Measurements from ENCODE around the gene NFKBIA. TPM values are rescaled to one million over a fixed set of nuclear protein-coding genes. Genes with fewer than 3 reads are reported as not detected.

The NFKBIA gene
- total RNA-seq, 1 experiment from 2014 or later, result 29.3 TPM

DNA sequence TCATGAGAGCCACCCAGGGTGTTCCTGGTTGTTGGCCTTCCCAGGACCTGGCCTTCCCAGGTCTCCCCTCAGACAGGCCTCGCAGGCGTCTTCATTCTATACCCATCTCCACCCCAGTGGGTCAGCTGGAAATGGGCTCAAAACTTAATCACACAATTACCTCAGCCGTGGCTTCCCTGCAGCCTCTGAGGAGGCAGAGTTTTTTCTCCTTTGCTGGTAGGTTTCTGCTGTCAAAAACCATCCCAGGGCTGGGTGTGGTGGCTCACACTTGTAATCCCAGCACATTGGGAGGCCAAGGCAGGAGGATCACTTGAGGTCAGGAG is 13.2 kb downstream of the NFKBIA start:
- POLR2A ChIA-PET, result no interaction called here
- peaks cover 24% of the 10 kb centered on the region for H3K4me1 Mint-ChIP-seq
- no peaks in the 10 kb centered on the region for H3K27me3 Mint-ChIP-seq (ENCODE audit: low read depth)
- H3K9me3 Mint-ChIP-seq, result no peaks in the 10 kb centered on the region
- H3K4me3 Mint-ChIP-seq, result no peak overlapping the region
- DNase-seq (ENCODE audit: low spot score), result no peak
- H3K27ac Mint-ChIP-seq, result no peak overlapping the region
- H3K36me3 Mint-ChIP-seq, result no peaks in the 10 kb centered on the region
- CTCF ChIA-PET, result no interaction called here
- no peak for TF ChIP-seq ZNF396 (CRISPR knock-in tag; IDR thresholded peaks at IDR 0.05; ENCODE audit: borderline replicate concordance)
- 0 out of 2 replicates have a peak, but pooled peaks have one; percentile 4 for TF ChIP-seq GABPB1 (CRISPR knock-in tag; IDR thresholded peaks at IDR 0.05)
- no peak for ATAC-seq

DNA sequence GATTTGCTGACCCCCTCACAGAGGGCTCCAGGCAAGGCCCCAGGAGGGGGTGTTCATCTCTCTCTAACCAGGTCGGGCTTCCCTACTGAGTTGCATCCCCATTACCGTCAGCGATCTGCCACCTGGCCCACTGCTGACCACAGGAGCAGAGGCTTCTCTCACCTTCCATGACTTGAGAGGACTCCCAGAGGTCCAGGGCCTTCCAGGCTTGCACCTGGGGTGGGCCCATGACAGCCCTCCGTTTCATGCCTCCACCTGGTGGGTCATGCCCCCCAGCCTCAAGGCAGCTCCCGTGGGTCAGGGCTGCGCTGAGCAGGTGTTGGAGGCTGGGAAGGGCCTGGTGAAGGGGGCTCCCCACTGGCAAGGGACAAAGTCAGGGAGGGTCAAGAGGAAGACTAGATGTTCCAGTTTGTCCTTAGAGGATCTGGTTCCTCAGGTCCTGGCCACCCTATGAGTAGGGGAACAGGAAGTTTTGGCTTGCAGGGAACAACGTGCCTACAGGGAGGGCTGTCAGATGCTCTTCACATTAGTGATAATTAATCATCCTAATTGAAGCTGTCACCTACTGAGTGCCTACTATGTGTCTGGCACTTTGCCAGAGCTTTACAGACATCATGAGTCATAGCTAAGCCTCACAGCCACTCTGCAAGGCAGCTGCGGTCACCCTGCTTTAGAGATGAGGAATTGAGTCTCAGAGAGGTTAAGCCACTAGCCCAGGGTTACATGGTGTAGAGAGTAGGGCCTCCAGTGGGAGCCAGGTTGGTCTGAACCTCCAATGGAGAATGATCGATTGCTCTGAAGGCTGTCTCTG is 13.8 kb downstream of the NFKBIA start:
- POLR2A ChIA-PET, result no interaction called here
- Mint-ChIP-seq H3K27me3 (ENCODE audit: low read depth) (no peaks in the 10 kb centered on the region), H3K4me1 (peaks cover 21% of the 10 kb centered on the region), H3K36me3 (no peaks in the 10 kb centered on the region), H3K27ac (no peak overlapping the region), H3K9me3 (no peaks in the 10 kb centered on the region), H3K4me3 (no peak overlapping the region)
- DNase-seq (ENCODE audit: low spot score) (no peak), ATAC-seq (no peak)
- TF ChIP-seq, protein P1, sequence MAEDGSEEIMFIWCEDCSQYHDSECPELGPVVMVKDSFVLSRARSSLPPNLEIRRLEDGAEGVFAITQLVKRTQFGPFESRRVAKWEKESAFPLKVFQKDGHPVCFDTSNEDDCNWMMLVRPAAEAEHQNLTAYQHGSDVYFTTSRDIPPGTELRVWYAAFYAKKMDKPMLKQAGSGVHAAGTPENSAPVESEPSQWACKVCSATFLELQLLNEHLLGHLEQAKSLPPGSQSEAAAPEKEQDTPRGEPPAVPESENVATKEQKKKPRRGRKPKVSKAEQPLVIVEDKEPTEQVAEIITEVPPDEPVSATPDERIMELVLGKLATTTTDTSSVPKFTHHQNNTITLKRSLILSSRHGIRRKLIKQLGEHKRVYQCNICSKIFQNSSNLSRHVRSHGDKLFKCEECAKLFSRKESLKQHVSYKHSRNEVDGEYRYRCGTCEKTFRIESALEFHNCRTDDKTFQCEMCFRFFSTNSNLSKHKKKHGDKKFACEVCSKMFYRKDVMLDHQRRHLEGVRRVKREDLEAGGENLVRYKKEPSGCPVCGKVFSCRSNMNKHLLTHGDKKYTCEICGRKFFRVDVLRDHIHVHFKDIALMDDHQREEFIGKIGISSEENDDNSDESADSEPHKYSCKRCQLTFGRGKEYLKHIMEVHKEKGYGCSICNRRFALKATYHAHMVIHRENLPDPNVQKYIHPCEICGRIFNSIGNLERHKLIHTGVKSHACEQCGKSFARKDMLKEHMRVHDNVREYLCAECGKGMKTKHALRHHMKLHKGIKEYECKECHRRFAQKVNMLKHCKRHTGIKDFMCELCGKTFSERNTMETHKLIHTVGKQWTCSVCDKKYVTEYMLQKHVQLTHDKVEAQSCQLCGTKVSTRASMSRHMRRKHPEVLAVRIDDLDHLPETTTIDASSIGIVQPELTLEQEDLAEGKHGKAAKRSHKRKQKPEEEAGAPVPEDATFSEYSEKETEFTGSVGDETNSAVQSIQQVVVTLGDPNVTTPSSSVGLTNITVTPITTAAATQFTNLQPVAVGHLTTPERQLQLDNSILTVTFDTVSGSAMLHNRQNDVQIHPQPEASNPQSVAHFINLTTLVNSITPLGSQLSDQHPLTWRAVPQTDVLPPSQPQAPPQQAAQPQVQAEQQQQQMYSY (CRISPR knock-in tag; IDR thresholded peaks at IDR 0.05), result no peak
- TF ChIP-seq GABPB1 (CRISPR knock-in tag; IDR thresholded peaks at IDR 0.05) (0 out of 2 replicates have a peak, but pooled peaks have one; percentile 3), GRHL2 (CRISPR knock-in tag; IDR thresholded peaks at IDR 0.05; ENCODE audit: insufficient replicate concordance, severe bottlenecking) (no peak)
- CTCF ChIA-PET, result no interaction called here

DNA sequence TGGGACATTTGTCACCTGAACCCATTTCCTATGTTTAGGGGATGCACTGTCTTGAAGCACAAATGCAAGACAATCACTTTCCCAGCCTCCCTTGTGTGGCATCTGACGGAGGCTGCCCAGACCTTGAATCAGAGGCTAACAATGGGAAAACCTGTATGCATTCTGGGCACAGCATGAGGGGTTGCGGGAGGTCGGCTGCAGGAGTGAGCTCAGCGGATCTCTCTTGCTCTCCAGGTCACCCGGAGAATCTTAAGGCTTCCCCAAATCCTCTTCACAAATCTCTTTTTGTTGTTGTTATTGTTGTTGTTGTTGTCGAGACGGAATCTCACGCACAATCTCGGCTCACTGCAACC is 15.3 kb downstream of the NFKBIA start:
- H3K27ac Mint-ChIP-seq, result no peak overlapping the region
- CTCF ChIA-PET, result interaction anchor here (1.0 to 1.1 kb wide), 2 partner anchors 8 to 37 kb away, joined by 3 read pairs; no protein-coding TSS in a partner anchor

DNA sequence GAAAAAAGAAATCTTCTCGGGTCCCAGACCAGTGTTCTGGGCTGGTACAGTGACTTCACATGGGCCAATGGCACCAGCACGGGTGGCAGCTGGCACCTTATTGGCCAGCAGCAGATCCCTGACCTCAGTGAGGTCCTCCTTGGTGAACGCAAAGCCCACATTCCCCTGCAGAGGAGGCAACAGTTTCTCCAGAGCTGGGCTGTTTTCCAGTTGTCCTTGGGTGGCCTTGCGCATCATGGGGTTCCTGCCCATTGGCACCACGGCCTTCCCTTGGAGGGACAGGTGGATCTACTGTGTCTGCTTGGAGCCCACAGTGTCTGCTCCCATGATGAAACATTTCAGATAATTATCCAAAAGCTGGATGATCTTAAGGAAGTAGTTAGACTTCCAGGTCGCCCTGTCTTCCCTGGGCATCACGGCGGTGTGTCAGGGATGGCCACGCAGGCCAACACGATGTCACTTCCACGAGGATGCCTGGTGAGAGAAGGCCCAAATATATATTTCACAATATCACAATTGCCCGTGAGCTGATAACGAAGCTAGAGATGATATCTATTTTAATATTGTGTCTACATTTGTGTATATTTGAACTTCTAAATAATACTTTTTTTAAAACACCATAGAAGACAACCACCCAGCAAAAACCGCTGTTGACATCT is 15.8 kb downstream of the NFKBIA start:
- H3K27ac Mint-ChIP-seq, result no peak overlapping the region
- ChIA-PET POLR2A (no interaction called here), CTCF (interaction anchor here (1.1 kb wide), 1 partner anchor 9 kb away, joined by 3 read pairs; no protein-coding TSS in a partner anchor)
- no peaks in the 10 kb centered on the region for H3K9me3 Mint-ChIP-seq
- ATAC-seq (no peak), DNase-seq (ENCODE audit: low spot score) (no peak)
- H3K27me3 Mint-ChIP-seq (ENCODE audit: low read depth), result no peaks in the 10 kb centered on the region
- H3K36me3 Mint-ChIP-seq, result no peaks in the 10 kb centered on the region
- peaks cover 18% of the 10 kb centered on the region for H3K4me1 Mint-ChIP-seq
- no peak overlapping the region for H3K4me3 Mint-ChIP-seq
- TF ChIP-seq, protein P1 (CRISPR knock-in tag; IDR thresholded peaks at IDR 0.05), result no peak
- TF ChIP-seq, protein P2, sequence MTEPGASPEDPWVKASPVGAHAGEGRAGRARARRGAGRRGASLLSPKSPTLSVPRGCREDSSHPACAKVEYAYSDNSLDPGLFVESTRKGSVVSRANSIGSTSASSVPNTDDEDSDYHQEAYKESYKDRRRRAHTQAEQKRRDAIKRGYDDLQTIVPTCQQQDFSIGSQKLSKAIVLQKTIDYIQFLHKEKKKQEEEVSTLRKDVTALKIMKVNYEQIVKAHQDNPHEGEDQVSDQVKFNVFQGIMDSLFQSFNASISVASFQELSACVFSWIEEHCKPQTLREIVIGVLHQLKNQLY (CRISPR knock-in tag; IDR thresholded peaks at IDR 0.05), result no peak
- TF ChIP-seq FOXP1 (CRISPR knock-in tag; IDR thresholded peaks at IDR 0.05; ENCODE audit: borderline replicate concordance), result no peak
- TF ChIP-seq, protein P3, sequence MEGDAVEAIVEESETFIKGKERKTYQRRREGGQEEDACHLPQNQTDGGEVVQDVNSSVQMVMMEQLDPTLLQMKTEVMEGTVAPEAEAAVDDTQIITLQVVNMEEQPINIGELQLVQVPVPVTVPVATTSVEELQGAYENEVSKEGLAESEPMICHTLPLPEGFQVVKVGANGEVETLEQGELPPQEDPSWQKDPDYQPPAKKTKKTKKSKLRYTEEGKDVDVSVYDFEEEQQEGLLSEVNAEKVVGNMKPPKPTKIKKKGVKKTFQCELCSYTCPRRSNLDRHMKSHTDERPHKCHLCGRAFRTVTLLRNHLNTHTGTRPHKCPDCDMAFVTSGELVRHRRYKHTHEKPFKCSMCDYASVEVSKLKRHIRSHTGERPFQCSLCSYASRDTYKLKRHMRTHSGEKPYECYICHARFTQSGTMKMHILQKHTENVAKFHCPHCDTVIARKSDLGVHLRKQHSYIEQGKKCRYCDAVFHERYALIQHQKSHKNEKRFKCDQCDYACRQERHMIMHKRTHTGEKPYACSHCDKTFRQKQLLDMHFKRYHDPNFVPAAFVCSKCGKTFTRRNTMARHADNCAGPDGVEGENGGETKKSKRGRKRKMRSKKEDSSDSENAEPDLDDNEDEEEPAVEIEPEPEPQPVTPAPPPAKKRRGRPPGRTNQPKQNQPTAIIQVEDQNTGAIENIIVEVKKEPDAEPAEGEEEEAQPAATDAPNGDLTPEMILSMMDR (IDR thresholded peaks at IDR 0.05), result no peak
- TF ChIP-seq, protein P4, sequence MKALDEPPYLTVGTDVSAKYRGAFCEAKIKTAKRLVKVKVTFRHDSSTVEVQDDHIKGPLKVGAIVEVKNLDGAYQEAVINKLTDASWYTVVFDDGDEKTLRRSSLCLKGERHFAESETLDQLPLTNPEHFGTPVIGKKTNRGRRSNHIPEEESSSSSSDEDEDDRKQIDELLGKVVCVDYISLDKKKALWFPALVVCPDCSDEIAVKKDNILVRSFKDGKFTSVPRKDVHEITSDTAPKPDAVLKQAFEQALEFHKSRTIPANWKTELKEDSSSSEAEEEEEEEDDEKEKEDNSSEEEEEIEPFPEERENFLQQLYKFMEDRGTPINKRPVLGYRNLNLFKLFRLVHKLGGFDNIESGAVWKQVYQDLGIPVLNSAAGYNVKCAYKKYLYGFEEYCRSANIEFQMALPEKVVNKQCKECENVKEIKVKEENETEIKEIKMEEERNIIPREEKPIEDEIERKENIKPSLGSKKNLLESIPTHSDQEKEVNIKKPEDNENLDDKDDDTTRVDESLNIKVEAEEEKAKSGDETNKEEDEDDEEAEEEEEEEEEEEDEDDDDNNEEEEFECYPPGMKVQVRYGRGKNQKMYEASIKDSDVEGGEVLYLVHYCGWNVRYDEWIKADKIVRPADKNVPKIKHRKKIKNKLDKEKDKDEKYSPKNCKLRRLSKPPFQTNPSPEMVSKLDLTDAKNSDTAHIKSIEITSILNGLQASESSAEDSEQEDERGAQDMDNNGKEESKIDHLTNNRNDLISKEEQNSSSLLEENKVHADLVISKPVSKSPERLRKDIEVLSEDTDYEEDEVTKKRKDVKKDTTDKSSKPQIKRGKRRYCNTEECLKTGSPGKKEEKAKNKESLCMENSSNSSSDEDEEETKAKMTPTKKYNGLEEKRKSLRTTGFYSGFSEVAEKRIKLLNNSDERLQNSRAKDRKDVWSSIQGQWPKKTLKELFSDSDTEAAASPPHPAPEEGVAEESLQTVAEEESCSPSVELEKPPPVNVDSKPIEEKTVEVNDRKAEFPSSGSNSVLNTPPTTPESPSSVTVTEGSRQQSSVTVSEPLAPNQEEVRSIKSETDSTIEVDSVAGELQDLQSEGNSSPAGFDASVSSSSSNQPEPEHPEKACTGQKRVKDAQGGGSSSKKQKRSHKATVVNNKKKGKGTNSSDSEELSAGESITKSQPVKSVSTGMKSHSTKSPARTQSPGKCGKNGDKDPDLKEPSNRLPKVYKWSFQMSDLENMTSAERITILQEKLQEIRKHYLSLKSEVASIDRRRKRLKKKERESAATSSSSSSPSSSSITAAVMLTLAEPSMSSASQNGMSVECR (CRISPR knock-in tag; IDR thresholded peaks at IDR 0.05; ENCODE audit: borderline replicate concordance), result no peak

More for the DNA sequence above, 15.3 kb downstream of the NFKBIA start:
- Mint-ChIP-seq H3K9me3 (no peaks in the 10 kb centered on the region), H3K4me1 (peaks cover 23% of the 10 kb centered on the region), H3K36me3 (no peaks in the 10 kb centered on the region), H3K27me3 (ENCODE audit: low read depth) (no peaks in the 10 kb centered on the region), H3K4me3 (no peak overlapping the region)
- ATAC-seq (no peak), DNase-seq (ENCODE audit: low spot score) (no peak)
- POLR2A ChIA-PET, result no interaction called here
- TF ChIP-seq NFYB (CRISPR knock-in tag; conservative IDR thresholded peaks at IDR 0.05; ENCODE audit: low read depth) (no peak), TCF7 (CRISPR knock-in tag; IDR thresholded peaks at IDR 0.05; ENCODE audit: low read depth) (no peak)
- TF ChIP-seq, protein P5, sequence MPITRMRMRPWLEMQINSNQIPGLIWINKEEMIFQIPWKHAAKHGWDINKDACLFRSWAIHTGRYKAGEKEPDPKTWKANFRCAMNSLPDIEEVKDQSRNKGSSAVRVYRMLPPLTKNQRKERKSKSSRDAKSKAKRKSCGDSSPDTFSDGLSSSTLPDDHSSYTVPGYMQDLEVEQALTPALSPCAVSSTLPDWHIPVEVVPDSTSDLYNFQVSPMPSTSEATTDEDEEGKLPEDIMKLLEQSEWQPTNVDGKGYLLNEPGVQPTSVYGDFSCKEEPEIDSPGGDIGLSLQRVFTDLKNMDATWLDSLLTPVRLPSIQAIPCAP (CRISPR knock-in tag; IDR thresholded peaks at IDR 0.05), result no peak
